Mesodermal cell (in vitro differentiated cells): ENCODE measurements around the gene ZSCAN21.

Experiments used
- H3K27ac ChIP-seq: 2 replicates; pipeline ENCODE4 v1.7.0; 2013; ENCODE audit warnings: mild to moderate bottlenecking, low read depth, low read length, moderate library complexity; ENCODE audit not compliant: severe bottlenecking
- H3K36me3 ChIP-seq: 2 replicates; pipeline ENCODE4 v1.7.1; 2013; ENCODE audit warnings: mild to moderate bottlenecking, low read length, moderate library complexity; ENCODE audit not compliant: control insufficient read depth, insufficient read depth
- H3K4me1 ChIP-seq: one replicate; pipeline ENCODE4 v1.7.1; 2013; ENCODE audit warnings: mild to moderate bottlenecking, low read length; ENCODE audit not compliant: insufficient read depth, control insufficient read depth, poor library complexity, severe bottlenecking
- H3K4me3 ChIP-seq: 2 replicates; pipeline ENCODE4 v1.7.0; 2013; ENCODE audit warnings: low read length, control low read depth, mild to moderate bottlenecking; ENCODE audit not compliant: insufficient read depth, poor library complexity, severe bottlenecking; ENCODE audit errors: extremely low read depth
- H3K9me3 ChIP-seq: 2 replicates; pipeline ENCODE4 v1.7.1; 2013; ENCODE audit warnings: mild to moderate bottlenecking, low read length, moderate library complexity; ENCODE audit not compliant: control insufficient read depth
- WGBS, 2 experiments: methylation state at CpG; one replicate each; pipeline ENCODE4 v1.1.5; 2013; ENCODE audit warnings: missing lambda C conversion rate in 2 of 2; ENCODE audit not compliant: insufficient coverage in 2 of 2; 5-methylcytosine and 5-hydroxymethylcytosine counted together

ZSCAN21 gene

DNA sequence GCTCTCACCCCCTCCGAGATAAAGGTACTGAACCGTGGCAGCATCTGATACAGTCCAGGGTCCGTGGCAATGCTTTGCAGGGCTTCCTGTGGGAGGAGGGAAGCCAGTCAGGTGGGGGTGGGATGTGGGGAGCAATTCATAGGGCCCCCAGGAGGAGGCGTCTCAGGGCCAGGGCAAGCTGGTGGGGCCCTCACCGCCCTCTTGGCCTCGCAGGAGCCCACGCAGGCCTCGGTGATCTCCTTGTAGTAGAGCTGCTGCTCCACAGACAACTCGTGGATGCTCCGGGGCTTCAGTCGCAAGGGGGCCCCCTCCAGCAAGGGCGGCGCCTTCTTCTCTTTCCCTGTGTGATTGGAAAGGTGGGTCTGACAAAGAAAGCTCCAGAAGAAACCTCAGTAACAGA is 62.3 kb downstream of the ZSCAN21 start:
- Histone ChIP-seq H3K36me3 (peaks cover 86% of the 10 kb centered on the region), H3K4me1 (peaks cover 8% of the 10 kb centered on the region), H3K9me3 (no peaks in the 10 kb centered on the region), H3K27ac (no peak overlapping the region), H3K4me3 (no peak overlapping the region)
- 88 to 90% methylated on average over 5 to 10 of the region's 13 CpGs for WGBS, 2 experiments
